ENCODE results near the gene ENPP6.

ENPP6 gene

DNA sequence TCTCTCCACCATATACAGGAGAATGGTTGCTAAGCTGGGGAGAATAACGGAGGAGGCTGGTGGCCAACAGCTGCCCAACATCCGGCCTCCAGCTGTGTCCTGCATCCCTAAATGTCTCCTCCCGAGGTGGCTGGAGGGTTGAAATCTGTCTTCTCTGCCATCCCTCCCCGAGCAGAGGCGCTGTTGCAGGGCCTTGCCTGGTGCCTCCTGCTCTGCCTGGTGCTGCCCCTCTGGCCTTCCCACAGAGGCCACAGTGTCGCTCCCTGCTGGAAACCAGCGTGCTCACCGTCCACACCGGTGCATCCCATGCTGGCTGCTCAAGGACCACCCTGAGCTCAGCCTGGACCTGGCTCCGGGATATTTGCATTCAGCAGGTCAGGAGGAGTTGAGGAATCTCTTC lies 115.2 kb downstream of the ENPP6 start:
- no peak for DNase-seq

DNA sequence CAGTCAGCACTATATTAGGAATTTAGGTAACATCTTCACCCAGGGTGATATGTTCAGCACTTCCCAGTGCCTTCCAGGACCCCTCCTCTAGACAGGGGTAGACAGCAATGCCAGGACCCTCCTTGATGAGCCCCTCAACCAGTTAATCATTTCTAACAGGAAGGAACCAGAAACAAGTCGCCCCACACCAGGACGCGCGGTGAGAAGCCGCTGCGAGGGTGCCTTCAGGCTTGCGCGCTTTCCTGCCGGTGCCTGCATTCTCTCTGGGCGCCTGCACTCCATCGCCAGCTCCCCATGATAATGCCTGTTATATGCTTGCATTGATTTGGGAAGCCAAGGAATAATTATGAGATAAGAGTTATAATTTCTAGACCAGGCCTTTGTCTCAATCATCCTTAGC lies 116.0 kb downstream of the ENPP6 start:
- no peak for DNase-seq

DNA sequence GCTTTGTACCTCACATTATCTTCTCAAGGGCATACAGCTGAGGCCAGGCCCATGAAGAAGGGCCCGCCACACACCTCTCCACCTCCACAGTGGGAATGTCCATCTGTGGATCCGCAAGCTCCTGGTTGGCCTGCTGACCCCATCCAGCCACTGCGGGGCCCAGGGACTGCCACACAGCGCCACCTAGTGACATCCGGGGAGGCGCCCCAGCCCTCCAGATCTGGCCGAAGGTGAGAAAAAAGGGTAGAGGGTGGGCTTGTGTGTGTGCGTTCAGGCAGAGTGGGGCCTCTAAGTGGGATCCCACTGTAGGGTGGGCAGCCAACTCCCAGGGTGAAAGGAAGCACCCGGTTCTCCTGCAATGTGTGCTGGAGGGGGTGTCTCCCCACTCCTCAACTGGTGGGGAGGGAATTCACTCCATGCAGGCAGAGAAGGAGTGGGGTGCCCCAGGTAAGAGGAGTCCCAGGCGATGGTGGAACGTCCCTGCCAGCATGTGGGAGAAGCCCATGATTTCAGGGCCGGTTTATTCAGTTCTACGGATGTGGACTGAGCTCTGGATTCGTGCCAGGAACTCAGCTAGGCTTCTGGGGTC lies 117.3 kb downstream of the ENPP6 start:
- peak; percentile 34 for DNase-seq

DNA sequence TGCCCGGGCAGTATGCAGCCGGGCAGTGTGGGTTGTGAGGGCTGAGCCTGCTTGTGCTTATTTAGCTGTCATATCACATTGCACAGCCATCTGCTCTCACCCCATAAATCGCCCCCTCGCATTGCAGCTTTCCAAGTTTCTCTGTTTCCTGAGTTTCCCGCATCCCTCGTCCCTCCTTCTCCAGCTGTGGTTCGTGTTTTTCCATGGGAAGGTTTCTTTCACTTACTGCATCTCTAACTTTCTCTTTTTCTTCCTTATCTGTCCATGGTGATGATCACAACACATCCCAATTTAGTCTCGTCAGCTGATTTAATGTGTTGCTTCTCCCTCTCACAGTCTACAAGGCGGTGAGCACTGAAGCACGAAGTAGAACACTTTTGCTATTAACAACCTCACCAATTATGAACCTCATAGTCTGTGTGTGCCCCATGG lies 118.1 kb downstream of the ENPP6 start:
- no peak for DNase-seq

DNA sequence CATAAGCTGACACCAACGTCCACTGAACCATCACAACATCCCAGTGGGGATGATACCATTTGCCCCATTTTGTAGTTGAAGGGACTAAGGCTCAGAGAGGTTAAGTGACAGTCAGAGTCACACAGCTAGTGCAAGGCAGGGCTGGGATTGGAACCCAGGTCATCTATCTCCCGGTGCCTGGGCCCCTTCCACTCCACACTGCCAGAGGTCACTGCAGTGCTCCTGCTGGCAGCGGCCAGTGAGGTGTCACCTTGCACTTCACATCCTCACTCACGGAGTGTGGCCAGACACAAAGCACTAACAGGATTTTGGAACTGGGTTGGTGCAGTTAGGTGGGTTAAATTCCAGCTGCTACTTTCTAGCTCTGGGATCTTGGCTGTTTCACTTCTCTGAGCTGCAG lies 118.7 kb downstream of the ENPP6 start:
- DNase-seq, result no peak

DNA sequence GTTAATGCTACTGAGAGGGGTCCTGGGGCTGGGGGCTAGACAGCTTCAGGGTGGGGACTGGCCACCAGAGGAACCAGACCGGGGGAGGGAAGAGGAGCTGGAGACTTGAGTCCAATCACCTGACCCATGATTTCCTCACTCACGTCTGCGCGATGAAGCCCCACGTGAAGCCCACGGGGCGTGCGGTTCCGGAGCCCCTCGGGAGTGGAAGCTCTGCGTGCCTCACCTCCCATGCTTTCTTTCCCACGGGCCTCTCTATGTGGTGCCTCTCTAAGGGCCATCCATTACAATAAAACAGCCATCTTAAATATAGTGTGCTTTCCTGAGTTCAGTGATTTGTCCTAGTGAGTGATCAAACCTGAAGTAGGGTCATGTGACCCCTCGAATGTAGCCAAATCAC lies 119.9 kb downstream of the ENPP6 start:
- DNase-seq, result no peak

DNA sequence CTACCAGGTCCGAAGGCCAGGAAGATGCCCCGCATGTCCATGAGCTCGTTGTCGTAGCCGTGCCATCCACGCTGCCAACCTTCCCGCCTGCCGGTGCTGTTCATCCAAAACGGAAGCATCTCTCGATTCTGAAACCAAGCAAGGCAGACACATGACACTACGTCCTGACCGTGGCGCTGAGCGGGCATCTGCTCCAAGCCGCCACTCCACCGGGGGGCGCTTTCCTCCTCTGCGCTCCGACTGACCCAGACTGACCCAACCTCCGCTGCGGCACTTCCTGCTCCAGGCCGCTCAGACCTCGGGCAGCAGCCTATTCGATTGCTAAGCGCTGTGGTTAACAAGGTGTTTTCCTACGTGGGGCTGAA lies 120.5 kb downstream of the ENPP6 start:
- DNase-seq, result peak; percentile 52

DNA sequence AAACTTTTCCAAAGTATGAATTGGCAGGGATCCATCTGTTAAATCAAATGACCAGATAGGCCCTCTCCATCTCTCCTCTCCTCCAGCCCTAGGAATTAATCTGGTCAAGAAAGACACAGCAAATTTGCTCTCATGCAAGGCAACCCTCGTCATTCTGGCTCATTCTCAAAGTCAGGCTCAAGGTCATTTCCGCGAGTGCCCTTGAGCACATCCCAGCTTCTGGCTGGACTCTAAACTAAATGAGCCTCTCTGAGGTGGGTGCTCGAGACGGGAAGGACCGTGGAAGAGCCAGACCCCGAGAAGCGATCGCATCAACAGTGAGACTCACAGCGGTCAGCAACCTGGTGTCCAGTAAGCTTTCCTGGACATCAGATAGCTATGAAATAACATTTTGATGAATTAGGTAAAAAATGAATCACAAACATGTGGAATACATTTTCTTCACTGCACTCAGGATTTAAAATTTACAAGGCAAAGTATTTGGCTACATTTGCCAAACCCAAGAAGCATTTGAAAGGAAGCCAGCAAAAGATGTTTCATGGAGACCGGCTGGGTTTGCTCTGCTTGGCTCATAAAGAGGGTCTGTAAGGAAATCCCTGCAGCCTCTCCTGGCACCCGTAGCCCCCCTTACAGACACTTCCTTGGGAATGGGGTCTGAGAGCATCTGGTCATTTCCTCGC lies 121.0 kb downstream of the ENPP6 start:
- DNase-seq, result no peak

DNA sequence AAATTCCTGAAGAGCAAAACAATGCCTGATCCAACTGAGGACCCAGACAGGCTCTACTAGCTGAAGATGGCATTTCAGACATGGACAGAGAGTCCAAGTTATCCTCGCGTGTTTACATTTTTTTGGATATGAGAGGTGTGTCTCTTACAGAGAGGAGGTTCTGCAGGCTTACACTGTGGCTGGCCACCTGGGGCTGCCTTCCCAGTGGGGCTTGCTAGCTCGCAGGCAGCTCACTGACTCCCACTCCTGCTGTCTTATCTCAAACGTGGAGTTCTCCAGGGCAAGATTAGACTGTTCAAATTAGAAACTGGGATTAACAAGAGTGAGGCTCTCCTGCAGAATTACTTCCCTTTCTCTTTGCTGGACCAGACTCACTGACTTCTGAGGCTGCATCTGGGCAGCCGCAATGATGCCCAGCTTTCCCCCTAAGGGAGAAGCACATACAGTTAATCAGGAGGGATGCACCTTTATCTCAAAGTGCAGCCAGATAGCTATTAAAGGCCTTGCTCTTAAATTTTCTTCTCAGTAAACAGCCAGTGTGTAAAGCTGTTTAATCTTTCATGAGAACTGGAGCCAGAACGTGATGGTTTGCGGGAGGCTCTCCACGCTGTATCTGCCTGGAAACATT lies 123.0 kb downstream of the ENPP6 start:
- no peak for DNase-seq

DNA sequence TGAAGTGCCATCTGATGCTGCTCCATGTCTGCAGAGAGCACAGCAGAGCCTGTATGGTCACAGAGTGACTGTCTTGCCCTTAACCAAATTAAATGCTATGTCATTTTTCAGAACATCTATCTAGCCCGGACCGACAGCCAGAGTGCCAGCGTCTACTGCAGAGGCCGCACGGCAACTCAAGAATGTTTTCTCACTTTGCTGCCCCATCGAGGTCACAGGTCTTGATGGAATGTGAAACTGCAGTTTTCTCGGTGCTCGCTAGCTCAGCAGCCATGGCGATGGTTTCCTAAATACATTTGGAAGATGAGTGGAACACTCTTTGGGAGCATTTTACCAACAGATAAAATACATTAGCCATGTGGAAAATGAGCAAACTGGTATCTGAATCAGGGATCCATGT lies 125.7 kb downstream of the ENPP6 start:
- DNase-seq, result no peak

DNA sequence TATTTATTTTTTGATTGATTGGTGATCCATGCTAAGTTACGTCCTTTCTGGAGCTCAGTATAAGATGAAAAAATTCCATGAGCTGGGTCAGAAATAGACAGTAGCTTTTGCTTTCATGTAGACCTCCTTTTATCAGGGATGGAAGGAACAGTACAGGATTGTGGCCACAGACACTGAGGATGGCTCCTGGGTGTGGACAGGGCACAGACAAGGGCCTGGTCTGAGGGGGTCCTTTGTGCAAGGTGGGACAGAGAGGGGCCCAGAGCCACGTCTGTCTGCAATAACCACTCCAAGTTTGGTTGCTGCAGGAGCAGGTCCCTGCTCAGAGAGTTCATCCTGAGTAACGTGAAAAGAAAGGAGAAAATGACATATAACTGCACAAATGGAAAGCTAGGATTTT lies 127.1 kb downstream of the ENPP6 start:
- DNase-seq, result no peak

DNA sequence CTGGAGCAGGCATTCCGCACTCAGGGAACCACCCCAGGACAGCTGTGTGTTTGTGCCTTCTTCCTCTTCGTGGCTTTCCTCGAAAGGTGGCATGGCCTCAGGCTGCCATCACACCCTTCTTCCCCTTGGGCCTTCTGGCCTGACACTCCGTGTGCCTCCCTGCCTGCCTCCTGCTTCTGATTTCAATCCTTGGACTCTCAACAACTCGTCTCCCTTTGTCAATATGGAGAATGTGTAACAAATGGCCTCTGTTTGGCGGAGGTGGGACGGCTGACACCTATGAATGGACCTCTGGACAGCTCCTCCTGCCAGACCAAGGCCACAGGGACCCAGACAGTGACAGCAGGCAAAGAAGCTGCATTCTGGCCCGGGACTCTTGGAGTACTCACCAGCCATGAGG lies 137.0 kb downstream of the ENPP6 start:
- DNase-seq, result no peak

DNA sequence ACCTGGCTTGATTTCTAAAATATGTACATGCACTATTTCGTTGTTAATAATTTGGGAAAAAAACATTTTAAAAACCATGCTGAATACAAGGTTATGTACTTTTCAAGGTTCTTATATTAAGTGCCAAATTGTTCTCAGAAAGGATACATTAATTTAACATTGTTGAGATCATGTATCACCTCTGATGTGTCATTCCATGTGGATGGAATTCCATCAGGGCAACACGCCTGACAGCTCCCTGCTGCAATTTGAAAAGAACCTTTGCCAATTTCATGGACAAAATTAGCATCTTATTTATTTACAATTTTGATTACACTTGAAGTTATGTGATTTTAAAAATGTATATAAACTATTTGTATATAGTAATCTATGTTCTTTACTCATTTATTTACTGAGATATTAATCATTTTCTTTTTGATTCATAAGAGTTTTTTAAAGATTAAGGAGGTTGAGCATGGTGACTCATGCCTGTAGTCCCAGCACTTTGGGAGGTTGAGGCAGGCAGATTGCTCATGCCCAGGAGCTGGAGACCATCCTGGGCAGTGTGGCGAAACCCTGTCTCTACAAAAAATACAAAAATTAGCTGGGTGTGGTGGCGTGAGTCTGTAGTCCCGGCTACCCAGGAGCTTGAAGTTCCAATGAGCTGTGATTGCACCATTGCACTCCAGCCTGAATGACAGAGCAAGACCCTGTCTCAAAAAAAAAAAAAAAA lies 142.8 kb downstream of the ENPP6 start:
- DNase-seq, result no peak

DNA sequence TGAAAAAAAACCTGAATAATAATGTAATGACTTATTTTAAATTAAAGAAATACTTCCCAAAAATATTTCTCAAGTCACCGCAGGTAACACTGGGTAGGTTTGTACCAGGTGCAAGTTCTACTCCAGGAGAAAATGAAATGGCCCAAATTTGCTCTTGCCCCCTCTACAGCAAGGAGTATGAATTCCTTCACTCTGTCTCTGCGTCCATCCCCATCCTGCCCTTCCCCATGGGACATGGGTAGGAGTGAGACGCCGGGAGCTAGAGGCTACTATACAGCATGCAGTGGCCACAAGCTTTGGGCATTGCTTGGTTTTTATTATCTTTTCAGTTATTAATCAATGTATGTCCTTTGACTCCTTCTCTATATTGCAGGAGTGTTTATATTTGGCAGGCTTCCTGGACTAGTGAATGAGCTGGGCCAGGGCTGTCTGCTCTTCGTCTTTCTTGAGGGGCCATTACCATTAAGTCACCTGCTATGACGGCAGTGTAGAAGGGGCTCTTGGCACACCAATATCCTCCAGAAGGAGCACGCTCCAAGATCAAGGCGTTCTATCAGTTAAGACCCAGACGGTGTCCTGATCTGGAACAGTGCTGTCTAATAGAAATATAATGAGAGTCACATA lies 149.6 kb downstream of the ENPP6 start:
- no peak for DNase-seq

DNA sequence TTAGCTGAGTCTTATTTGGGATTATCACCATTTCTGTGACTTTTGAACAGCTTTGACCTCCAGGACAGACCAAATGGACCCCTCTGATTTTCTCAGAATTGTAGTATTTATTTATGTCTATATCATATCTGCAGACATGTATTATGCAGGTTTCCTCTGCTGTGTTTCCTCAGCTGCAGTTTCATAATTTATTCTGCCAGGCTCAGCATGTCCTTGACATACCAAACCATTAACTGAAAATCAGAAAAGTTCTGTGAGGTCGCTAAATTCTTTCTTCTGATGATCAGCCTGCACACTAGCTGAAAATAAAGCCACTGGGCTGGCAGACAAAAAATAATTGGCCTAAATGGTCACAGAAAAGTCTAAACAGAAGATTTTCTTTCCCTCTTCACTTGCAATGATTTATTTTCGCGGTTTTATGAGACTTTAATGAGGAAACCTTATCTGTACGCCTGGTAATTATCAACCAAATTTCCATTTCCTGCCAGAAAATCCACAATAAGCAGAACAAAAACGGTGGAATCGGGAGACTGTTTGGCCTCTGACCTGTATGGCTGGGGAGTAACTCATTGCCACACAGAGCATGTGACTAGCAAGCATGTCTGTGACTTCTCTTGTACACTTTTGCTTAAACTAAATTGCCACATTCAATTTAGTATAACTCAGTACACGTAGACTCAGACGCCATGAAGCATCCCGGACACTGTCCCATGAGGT lies 150.9 kb downstream of the ENPP6 start:
- DNase-seq, result no peak

DNA sequence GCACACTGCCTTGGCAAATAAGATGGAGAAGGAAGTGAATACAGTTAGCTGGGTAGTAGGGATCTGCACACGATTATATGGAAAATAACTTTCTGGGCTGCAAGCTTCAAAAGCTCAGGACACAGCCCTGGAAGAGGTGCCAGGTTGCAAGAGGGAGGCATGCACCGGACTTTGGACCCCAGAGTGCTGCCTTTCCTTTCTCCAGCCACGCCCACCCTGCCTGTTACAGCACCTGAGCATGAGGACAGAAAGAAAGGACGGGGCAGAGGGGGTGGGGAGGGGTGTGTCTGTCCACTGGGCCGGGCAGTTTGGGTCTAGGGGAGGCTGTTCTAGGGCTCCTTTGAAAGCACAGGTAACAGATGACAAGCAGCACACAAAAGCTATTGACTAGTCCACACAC lies 152.8 kb downstream of the ENPP6 start:
- no peak for DNase-seq

DNA sequence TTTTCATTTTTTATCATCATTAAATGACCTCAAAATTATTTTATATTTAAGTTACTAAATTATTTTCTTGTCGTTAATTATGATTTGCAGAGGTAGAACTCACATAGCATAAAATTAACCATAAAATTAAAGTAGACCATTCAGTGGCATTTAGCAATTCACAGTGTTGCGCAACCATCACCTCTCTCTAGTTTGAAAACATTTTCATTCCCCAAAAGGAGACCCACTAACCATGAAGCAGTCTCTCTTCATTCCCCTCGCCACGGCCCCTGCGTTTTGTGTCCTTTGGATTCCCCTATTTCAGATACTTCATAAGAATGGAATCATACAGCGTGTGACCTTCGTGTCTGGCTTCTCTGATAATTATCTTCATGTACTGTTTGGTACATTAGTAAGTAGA lies 154.9 kb downstream of the ENPP6 start:
- DNase-seq, result no peak

DNA sequence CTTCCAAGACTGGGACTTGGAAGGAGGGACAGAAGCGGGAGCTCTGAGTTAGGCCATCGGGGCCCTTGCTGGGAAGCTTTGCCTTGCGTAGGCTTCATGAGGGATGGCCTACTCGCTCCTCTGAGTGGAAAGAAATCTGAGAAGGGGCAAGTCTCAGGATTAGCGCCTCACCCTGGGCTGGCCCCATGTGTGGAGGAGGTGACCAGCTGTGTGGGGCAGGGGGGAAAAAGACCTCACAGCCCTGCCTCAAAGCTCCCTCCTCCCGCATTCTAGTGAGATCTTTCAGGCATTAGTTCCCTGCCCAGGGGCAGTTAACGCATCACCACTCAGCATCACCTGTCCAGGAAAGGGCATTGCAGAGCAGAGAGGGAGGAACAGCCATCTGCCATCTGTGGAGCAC lies 156.1 kb downstream of the ENPP6 start:
- DNase-seq, result no peak

DNA sequence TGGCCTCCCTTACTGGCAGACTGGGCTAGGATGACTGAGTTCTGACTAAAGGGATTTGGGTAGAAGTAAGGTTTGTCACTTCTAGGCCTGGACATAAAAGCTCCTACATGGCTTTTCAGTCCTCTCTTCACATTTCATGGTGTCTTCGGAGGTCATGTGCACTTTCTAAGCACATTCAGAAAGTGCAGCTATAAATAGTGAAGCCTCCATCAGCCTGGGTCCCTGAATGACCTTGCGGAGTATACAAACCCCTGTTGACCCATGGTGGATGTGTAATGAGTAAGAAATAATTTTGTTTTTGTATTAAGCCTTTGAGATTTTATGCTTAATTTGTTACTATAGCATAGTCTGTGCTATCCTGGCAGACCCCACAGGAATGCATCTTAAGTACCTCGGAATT lies 158.6 kb downstream of the ENPP6 start:
- DNase-seq, result no peak

DNA sequence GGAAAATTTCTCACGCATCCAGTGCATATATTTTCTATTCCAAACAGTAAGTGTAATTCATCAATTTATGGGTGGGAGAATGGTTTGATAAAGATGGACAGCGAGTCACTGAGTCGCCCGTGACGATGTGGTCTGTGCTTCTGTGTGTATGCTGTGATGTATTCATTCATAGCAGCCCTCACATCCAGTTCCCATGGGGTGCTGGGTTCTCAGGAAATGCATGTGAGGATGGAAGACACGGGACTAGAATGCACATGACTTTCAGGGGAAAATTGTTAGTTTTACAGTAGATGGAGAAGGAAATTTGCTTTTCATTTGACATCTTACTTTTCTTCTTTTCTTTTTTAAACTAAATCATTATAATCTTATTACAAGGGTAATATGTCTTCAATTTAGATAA lies 159.6 kb downstream of the ENPP6 start:
- DNase-seq, result no peak

DNA sequence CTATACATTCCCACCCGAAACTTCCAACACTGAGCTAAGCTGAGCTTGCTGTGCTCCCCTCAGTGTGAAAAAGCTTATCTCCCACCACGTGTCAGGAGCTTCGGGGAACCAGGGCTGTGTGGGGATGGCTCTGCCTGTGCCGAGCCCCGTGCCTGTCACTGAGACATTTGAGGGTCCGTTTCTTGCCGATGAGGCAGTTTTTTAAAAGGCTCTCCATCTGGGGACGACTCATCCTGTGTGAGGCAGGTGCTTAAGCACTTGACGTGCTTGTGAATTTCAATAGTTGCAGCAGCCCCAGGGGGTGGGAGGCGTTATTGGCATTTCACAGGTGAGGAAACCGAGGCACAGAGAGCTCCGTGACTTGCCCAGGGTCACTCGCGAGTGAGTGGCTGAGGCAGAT lies 160.8 kb downstream of the ENPP6 start:
- no peak for DNase-seq

DNA sequence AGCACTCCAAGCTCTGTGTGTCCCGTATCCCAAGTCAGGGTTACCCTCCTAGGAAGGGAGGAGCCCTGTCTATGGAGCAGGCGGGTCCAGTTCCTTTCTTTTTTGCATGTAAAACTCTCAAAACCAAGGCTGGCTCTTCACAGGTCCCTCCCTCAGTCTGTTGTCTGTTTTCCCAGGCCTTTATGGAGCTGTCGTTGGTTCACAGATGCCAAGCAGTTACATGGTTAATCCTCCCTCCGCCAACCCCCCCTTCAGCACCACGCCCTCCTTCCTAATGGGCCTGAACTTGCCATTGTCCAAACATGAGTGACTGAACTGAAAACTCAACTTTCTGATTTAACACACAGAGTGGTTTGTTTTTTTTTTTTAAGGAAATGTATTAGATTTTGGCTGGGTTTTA lies 164.2 kb downstream of the ENPP6 start:
- no peak for DNase-seq

DNA sequence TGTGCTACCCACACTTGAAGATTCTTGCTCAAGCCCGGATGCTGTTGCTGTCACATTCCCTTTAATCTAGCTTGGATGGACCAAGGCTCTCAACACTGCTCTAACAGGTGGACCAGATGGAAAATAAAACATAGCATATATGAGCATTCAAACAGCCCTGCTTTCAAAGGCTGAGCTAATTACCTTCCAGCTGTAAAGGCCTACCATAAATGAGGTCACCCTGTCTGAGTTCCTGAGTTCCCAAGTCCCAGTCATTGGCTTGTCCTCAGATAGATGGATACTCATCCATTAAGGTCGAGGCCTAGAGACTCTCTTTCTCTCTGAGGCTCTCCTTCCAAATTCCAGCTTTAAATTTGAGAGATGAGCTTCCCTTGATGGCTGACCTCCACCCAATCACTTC lies 165.1 kb downstream of the ENPP6 start:
- DNase-seq, result no peak
